Liver (tissue), 3 donors: ENCODE data around the gene IFT57.

ENCODE experiments used
- JUND ChIP-seq, 2 donors: IDR thresholded peaks; 2 replicates each; pipeline ENCODE4 v1.6.1; 2016; ENCODE audit warnings: antibody characterized with exemption in 2 of 2
- TF ChIP-seq, protein P1 (sequence below): fragments of 150-350 bp; IDR thresholded peaks from 2 replicates; pipeline ENCODE4 v1.5.1; 2017; ENCODE audit warnings: improper control_type of control experiment, low read depth, low read length; ENCODE audit not compliant: missing input control
- donor health status: healthy.
- donor health status: healthy.

DNA sequence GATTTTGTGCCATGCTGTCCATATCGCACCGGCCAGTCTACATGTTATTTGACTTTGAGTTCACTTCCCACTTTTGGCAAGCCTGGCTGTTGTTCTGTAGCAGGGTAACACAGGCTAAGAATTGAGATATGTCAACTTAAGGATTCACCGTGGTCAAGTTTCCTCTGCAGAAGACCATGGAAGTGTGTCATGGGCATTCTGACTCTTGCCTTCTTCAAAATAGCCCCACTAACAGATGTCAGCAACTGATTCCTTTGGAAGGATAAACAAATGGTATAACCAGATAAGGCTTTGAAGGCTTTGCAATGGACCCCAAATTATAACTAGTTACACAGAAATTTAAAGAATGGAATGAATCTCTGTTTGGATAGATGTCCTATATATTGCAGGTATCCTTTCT lies 111.3 kb downstream of the IFT57 start:
- TF ChIP-seq, protein P1, sequence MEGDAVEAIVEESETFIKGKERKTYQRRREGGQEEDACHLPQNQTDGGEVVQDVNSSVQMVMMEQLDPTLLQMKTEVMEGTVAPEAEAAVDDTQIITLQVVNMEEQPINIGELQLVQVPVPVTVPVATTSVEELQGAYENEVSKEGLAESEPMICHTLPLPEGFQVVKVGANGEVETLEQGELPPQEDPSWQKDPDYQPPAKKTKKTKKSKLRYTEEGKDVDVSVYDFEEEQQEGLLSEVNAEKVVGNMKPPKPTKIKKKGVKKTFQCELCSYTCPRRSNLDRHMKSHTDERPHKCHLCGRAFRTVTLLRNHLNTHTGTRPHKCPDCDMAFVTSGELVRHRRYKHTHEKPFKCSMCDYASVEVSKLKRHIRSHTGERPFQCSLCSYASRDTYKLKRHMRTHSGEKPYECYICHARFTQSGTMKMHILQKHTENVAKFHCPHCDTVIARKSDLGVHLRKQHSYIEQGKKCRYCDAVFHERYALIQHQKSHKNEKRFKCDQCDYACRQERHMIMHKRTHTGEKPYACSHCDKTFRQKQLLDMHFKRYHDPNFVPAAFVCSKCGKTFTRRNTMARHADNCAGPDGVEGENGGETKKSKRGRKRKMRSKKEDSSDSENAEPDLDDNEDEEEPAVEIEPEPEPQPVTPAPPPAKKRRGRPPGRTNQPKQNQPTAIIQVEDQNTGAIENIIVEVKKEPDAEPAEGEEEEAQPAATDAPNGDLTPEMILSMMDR, result no peak
- TF ChIP-seq JUND (IDR thresholded peaks at IDR 0.05), result no peak
